DND-41 (cell line): ENCODE data around the gene PHC2.

Source experiments
- ATAC-seq: fragments of 200-7000 bp; cut with Tn5 transposase; 3 replicates; pipeline ENCODE4 v1.9.1; 2021; ENCODE audit warnings: low read depth; ENCODE audit not compliant: insufficient read depth
- DNase-seq: peaks from one replicate; pipeline ENCODE4 v3.0.0-alpha.2; 2020
- H2AFZ ChIP-seq: 2 replicates; pipeline ENCODE4 v1.6.0; 2012; ENCODE audit warnings: low read depth, low read length
- H3K27ac ChIP-seq: 2 replicates; pipeline ENCODE4 v1.5.1; 2012; ENCODE audit warnings: low read length, inconsistent platforms
- H3K27me3 ChIP-seq: fragments of 200-600 bp; sonication (generic); 2 replicates; pipeline ENCODE4 v1.6.0; 2012; ENCODE audit warnings: low read length, mild to moderate bottlenecking, inconsistent platforms; ENCODE audit not compliant: insufficient read depth, poor library complexity
- H3K36me3 ChIP-seq: 2 replicates; pipeline ENCODE4 v1.5.1; 2012; ENCODE audit warnings: low read length, inconsistent platforms; ENCODE audit not compliant: insufficient read depth
- H3K4me1 ChIP-seq: 2 replicates; pipeline ENCODE4 v1.5.1; 2012; ENCODE audit warnings: mild to moderate bottlenecking, low read length; ENCODE audit not compliant: insufficient read depth
- H3K4me2 ChIP-seq: 2 replicates; pipeline ENCODE4 v1.6.0; 2012; ENCODE audit warnings: mild to moderate bottlenecking, moderate library complexity, low read length, inconsistent platforms; ENCODE audit not compliant: insufficient read depth
- H3K4me3 ChIP-seq, 2 experiments: fragments of 200-600 bp in 1 of 2; shearing (Covaris generic) in 1 of 2; 2 replicates each; pipeline ENCODE4 v1.5.1; 2012 to 2016; ENCODE audit warnings: inconsistent platforms in 2 of 2, low read length in 2 of 2, mild to moderate bottlenecking in 2 of 2, low read depth in 1 of 2, moderate library complexity in 1 of 2
- H3K79me2 ChIP-seq: 2 replicates; pipeline ENCODE4 v1.6.0; 2012; ENCODE audit warnings: low read length, inconsistent platforms; ENCODE audit not compliant: insufficient read depth
- H3K9ac ChIP-seq: 2 replicates; pipeline ENCODE4 v1.6.0; 2012; ENCODE audit warnings: low read depth, mild to moderate bottlenecking, inconsistent platforms, low read length, moderate library complexity
- H3K9me3 ChIP-seq: 2 replicates; pipeline ENCODE4 v1.5.1; 2012; ENCODE audit warnings: low read length, moderate library complexity, mild to moderate bottlenecking, inconsistent platforms; ENCODE audit not compliant: insufficient read depth, severe bottlenecking
- H4K20me1 ChIP-seq: 2 replicates; pipeline ENCODE4 v1.6.0; 2012; ENCODE audit warnings: low read length; ENCODE audit not compliant: insufficient read depth
- CTCF ChIP-seq: IDR thresholded peaks from 2 replicates; pipeline ENCODE4 v1.5.1; 2012; ENCODE audit warnings: borderline replicate concordance, low read length, moderate library complexity, mild to moderate bottlenecking; ENCODE audit not compliant: poor library complexity, severe bottlenecking; ENCODE audit errors: extremely low read depth
- EZH2 ChIP-seq: IDR thresholded peaks from 3 replicates; pipeline ENCODE4 v1.6.1; 2012; ENCODE audit warnings: borderline replicate concordance, low read depth, mild to moderate bottlenecking, moderate library complexity, low read length, inconsistent platforms; ENCODE audit not compliant: severe bottlenecking

The PHC2 gene

GRCh38 chr1:33358795-33359503 is 71.9 kb downstream of the PHC2 start:
- ATAC-seq (no peak), DNase-seq (no peak)
- Histone ChIP-seq H4K20me1 (no peaks in the 10 kb centered on the region), H3K79me2 (no peaks in the 10 kb centered on the region), H3K27ac (no peak overlapping the region), H3K4me2 (no peak overlapping the region), H2AFZ (no peak overlapping the region), H3K9me3 (no peaks in the 10 kb centered on the region), H3K4me3 (no peak overlapping the region), H3K36me3 (no peaks in the 10 kb centered on the region), H3K27me3 (no peaks in the 10 kb centered on the region), H3K4me1 (no peaks in the 10 kb centered on the region), H3K9ac (no peak overlapping the region)
- TF ChIP-seq CTCF (no peak), EZH2 (no peak)

GRCh38 chr1:33358114-33358794 is 72.6 kb downstream of the PHC2 start:
- TF ChIP-seq CTCF, result no peak
- no peak for TF ChIP-seq EZH2
- Histone ChIP-seq H3K27me3 (no peaks in the 10 kb centered on the region), H3K27ac (no peak overlapping the region), H3K9ac (no peak overlapping the region), H3K4me1 (no peaks in the 10 kb centered on the region), H3K79me2 (no peaks in the 10 kb centered on the region), H2AFZ (no peak overlapping the region), H4K20me1 (no peaks in the 10 kb centered on the region), H3K4me2 (no peak overlapping the region), H3K9me3 (no peaks in the 10 kb centered on the region), H3K4me3 (no peak overlapping the region), H3K36me3 (no peaks in the 10 kb centered on the region)
- DNase-seq (no peak), ATAC-seq (no peak)

- no peak overlapping the region for H3K27ac ChIP-seq
- no peak overlapping the region for H3K9ac ChIP-seq
- no peak overlapping the region for H2AFZ ChIP-seq
- no peaks in the 10 kb centered on the region for H3K27me3 ChIP-seq
- no peaks in the 10 kb centered on the region for H3K79me2 ChIP-seq
- no peak overlapping the region for H3K4me3 ChIP-seq
- no peaks in the 10 kb centered on the region for H3K36me3 ChIP-seq
- DNase-seq, result no peak
- H3K4me1 ChIP-seq, result no peaks in the 10 kb centered on the region
- H4K20me1 ChIP-seq, result no peaks in the 10 kb centered on the region
- no peak for ATAC-seq
- TF ChIP-seq CTCF (no peak), EZH2 (no peak)
- H3K4me2 ChIP-seq, result no peak overlapping the region
- H3K9me3 ChIP-seq, result no peaks in the 10 kb centered on the region
These were observed 73.8 kb downstream of the PHC2 start for GRCh38 chr1:33357099-33357498.
